Glomerular visceral epithelial cell (primary cell): ENCODE results near the gene LAMB2.

Source experiments
- DNase-seq: peaks from one replicate; pipeline ENCODE4 v3.0.0-alpha.2; 2016; ENCODE audit errors: extremely low spot score

LAMB2 gene

DNA sequence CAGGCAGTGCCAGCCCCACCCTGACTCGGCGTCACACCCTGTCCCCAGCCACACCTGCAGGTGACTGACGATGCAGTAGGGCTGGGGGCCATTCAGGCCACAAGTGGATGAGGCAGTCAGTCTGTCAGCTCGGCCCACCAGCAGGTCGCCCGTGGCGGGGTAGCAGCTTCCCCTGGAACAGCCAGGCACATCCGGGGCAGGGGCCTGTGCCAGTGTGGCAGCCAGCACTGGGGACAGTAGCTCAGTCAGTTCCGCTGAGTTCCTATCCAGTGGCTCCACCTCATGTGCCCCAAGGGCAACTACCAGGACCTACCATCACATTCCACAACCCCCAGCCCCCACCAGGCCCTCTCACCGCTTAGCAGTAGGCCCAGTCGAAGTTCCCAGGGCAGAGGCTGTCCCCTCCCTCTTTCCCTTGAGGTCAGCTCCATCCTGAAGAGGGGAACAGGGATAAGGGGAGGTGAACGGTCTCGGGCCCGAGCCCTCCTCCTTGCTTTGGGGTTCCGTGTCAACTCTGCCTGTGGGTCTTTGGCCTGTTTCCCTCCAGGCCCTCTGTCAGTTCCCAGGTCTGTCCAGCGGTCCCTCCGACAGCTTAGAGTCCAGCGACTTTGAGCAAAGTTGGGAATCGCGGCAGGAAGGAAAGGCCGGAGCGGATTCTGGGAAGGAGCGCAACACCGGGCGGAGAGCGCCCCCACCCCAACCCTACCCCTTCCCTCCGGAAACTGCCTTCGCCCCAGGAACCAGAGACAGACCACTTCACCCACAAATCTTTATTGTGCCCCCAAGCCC, at the start of gene LAMB2:
Gene LAMB2 (minus strand): TSS at position 614 of the 789 bp plus-strand sequence. CDS start 183 bp downstream, at position 431.
- peak; percentile 68 for DNase-seq

DNA sequence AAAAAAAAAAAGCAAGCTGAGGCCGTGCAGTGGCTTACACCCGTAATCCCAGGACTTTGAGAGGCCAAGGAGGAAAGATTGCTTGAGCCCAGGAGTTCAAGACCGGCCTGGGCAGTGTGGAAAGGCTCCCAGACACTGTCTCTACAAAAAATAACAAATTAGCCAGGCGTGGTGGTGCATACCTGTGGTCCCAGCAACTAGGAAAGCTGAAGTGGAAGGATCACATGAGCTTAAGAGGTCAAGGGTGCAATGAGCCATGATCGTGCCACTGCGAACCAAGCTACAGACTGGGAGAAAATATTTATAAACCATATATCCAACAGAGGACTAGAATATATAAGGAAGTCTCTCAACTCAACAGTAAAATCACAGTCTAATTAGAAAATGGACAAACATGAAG, 48.5 kb upstream of the LAMB2 start:
- no peak for DNase-seq

DNA sequence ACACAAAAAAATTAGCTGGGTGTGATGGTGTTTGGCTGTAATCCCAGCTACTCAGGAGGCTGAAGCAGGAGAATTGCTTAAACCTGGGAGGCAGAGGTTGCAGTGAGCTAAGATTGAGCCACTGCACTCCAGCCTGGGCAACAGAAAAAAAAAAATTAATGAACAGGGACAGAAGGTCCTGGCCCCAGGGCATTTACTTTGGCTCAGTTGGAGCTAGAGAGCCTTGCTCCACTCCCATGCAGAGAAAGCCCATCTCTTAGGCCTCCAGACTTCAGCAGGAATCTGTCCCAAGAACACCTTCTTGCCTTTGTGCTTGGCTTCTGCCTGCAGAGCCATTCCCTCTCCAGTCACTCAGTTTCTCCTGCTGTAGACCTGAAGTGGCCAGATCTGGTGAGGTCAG, 47.3 kb upstream of the LAMB2 start:
- no peak for DNase-seq

DNA sequence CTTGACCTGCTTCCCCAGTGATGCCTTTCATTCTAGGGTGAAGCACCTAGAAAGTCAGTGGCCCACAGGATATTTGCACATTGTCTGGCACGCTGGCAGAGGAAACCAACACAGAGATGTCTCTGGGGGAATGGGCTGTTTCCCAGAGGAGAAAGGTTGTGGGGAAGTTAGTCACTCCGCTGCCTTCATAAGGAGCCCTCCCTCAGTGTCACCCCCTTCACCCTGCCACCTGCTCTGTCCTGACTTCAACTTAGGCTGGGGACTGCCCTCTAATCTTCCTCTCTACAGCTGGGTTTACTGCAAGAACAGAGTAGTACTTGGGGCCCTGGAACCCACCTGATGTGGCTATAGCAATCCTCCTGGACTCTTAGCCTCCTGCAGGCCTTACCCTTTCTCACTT, 44.2 kb upstream of the LAMB2 start:
- no peak for DNase-seq

DNA sequence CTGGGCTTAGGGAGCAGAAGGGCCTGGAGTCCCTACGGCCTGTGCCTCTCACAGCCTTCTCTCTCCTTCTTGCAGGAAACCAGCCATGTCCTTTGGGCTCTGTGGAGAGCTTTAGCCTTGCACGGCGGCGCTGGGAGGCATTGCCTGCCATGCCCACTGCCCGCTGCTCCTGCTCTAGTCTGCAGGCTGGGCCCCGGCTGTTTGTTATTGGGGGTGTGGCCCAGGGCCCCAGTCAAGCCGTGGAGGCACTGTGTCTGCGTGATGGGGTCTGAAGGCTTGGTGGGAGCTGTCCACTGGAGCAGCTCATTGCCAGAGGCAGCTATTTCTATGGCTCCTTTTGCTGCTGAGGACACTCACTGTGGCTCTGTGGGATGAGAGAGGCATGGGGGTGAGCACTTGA, 42.7 kb upstream of the LAMB2 start:
- no peak for DNase-seq

DNA sequence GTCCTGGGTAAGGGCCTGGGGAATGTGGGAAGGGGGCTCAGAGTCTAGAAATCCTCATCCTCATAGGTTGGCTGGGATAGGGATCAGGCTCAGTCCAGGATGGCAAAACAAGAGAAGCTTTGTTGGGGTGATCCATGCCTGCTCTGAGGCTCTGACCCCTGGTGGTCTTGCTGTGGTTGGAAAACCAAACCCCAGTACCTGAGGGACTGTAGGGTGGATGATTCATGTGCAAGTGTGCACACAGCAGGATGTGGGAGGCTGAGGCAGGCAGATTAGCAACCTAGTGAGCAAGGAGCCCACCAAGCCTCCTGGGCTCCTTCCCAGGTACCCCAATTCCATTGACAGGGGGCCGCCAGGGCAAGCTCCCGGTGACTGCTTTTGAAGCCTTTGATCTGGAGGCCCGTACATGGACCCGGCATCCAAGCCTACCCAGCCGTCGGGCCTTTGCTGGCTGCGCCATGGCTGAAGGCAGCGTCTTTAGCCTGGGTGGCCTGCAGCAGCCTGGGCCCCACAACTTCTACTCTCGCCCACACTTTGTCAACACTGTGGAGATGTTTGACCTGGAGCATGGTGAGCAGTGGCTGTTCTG, 41.6 kb upstream of the LAMB2 start:
- no peak for DNase-seq

DNA sequence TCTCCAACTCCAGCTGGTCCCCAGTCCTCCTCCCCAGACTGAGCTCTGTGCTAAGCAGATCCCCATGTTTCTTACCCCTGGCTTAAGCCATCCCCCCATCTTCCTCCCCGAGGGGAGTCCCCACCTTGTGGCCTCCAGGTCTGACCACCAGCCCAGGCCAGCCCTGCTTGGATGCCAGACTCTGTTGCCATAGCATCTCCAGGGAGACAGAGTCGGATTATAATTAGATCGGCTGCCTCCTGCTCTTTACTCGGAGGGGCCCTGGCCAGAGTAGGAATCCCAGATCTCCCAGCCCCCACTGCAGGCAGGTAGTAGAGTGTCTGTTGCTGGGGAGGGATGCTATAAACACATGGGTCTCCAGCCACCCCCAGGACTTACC, 40.9 kb upstream of the LAMB2 start:
- no peak for DNase-seq

DNA sequence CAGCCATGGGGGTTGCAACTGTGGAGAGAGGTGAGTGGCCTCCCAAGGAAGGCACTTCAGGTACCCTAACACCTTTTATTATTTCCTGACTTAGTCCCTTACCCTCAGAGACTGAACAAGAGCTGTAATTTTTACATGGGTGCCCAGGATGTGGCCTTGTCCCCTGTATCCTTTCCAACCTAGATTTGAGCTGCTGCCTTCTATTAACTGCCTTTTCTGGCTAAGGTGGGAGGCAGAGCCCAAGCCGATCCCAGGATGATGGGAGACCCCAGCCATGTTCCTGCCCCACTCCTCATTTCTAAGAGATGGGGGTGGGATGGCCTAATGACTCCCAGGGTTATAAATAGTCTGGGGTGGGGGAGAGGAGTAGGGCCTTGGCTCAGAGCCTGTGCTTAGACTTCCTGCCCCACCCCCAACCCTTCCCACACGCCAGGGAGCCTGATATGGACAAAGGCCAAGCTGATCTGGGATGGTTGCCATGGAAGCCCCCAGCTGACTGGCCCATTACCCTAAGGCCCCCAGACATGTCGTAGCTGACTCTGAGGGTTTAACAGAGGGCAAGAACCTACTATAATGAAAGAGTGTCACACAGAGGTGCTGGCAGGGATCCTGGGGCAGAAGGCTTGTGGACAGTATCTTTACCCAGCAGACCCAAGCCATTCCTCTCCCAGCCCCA, 40.4 kb upstream of the LAMB2 start:
- DNase-seq = peak; percentile 39

DNA sequence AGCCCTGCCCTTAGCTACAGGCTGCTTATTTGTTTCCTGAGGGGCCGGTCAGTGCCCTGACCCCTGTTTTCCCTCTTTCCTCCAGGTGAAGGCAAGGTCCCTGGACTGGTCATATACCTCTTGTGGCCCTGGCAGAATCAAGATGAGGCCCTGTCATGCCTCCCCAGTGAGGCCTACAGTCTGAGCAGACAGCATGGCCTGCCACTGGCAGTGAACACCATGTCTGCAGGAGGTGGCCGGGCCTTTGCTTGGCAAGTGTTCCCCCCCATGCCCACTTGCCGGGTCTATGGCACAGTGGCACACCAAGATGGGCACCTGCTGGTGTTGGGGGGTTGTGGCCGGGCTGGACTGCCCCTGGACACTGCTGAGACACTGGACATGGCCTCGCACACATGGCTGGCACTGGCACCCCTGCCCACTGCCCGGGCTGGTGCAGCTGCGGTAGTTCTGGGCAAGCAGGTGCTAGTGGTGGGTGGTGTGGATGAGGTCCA, 39.7 kb upstream of the LAMB2 start:
- DNase-seq = no peak

DNA sequence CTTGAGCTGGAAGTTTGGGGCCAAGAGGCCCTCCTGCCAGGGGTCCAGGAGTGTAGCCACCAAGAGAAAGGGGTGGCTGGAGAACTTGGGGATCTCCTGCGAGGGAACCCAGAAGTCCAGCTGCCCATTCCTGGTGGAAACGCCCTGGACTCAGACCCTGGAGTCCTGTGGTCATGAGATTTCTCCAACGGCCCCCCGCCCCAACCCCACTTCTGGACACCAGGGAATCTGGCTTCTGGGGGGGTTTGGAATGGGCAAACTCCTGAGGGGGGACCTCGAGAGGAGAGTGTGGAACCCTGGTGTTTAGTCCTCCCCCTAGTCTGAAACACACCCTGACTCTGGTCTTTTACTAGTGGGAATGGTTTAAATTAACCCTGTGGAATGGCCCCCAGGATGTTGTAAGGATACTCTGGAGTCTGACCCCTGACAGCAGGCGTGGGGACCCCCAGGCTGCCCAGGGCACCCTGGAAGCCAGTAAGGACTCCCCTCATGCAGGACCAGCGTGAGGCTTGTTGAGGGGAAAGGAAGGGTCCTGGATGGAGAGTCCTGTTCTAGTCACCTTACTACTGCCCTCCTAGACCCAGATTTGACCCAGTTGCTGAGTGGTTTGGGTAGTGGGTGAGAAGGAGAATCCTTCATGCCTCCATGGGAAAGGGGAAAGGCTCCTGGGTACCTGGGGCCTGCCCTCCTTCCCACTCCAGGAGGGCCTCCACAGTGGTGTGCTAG, 39.1 kb upstream of the LAMB2 start:
- DNase-seq = no peak

DNA sequence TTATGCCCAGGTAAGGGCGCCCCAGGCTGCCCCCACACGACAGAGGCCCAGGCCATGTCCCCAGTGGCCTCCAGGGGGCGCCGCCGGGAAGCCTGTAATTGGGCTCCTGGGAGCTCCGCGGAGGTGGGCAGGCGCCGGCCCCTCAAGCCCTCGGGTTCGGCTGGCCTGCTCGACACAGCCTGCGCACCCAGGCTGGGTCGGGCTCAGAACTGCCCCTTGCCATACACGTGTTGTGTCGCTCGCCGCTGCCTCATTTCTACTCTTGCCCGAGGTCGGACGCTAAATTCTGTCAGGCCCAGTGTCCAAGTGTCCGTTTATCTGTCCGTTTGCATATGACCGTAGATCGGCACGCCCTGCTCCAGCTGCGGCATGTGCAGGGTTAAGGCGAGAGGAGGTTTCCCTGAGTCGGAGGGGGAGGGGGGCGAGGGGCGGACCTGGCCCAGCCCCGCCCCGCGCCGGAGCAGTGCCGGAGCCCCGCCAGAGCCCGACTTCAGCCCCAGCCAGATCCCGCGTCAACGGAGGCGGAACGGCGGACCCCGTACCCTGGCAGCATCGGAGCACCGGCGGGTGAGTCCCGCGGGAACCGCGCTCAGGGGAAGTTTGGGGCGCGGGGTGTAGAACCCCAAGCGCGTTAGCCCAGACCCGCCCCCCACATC, 38.4 kb upstream of the LAMB2 start, which contains the start of gene KLHDC8B:
Gene KLHDC8B (plus strand): TSS at position 480 of the 656 bp plus-strand sequence. CDS start 1,172 bp downstream, outside the sequence.
- peak; percentile 85 for DNase-seq

DNA sequence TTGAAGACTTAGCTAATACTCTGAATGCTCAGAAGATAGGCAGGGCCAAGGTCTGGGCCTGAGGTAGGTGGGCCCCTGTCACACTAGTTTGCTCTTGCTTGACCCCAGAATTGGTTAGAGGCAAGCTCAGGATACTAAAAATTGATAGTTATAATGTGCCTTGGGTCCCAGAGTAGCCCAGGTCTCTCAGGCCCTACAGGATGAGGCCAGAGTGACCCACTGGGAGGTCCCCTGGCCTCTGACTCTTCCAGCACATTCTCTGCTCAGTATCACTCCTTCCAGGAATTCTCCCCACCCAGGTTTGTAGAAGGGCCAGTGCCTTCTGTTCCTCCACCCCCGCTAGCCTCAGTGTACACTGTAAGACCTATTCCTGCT, 37.9 kb upstream of the LAMB2 start:
- no peak for DNase-seq

DNA sequence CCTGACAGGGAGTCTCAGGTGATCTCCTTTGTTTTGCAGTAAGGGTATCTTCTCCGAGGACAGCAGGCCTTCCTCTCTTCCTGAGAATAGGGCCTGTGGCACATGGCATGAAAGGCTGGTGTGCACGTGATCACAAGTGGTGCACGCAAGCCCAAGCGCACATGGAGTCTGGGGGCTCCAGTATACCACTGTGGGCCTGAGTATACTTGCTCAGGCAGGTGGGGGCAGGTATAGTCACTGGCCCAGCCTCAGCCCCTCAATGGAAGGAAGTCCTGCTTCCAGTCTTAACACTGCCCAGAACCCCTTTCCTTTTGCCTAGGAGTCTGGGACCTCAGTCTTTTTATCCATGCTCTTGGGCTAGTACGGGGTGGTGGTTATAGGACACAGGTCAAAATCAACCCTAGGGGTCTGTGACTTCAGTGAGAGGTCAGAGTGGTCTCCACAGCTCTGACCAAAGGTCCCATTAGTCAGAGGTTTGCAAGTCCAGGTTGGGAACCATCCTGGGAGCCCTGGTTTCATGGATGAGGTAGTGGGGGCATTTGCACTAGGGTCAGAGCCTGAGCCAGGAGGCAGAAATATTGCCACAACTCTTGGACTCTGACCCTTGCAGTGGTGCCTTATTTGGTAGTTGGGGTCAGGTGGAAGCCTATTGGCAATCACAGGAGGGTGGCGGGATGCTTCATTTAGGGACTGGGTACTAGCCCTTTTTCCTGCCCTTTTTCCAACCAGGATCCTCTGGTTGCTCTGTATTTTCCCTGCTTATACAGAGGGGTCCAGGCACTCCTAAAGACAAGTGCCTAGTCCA, 34.1 kb upstream of the LAMB2 start:
- DNase-seq = no peak

DNA sequence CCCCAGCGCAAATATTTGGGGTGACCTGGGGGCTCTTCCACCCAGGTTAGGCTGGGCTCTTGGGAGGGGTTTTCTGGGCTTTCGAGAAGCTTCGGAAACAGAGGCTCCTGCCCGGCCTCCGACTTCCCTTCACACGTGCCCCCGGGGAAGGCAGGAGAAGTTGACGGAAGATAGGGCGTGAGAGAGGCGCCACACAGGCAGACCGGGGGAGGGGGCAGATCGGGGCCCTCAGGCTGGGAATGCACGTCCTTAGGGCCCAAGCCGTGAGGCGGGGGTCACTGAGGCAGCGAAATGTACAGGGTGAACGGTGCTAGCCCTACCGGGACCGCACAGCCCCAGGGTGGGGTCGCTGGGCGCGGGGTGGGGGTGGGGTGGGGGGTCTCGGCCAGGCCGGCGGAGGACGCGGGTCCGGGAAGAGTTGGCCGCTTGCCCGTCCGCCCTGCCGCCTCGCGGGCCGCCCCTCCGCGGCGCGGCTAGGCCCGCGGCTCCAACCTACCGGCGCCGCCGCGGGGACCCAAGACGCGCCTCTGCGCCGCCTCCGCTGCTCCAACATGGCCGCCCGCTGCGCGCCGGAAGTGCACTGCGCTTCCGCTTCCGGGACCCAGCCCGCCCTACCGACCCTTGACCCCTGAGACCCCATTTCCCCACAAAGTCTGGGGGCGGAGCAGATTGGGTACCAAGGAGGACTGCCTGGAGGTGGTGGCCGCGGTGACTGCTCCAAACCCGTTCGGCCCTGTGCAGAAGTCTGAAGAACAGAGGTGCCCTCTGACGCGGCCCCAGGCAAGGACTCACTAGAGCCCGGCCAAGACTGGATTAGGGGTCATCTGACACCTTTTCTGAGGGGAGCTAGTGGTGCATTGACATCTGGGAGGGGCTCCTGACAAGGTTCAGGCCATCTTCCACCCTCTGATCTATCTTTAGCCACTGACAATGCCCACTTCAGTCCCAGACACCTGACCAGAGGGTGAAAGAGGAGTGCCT, 33.2 kb upstream of the LAMB2 start, which contains the start of gene CCDC71:
Gene CCDC71 (minus strand): TSS at position 561 of the 981 bp plus-strand sequence. CDS start 2,123 bp downstream, outside the sequence.
- DNase-seq = peak; percentile 61

DNA sequence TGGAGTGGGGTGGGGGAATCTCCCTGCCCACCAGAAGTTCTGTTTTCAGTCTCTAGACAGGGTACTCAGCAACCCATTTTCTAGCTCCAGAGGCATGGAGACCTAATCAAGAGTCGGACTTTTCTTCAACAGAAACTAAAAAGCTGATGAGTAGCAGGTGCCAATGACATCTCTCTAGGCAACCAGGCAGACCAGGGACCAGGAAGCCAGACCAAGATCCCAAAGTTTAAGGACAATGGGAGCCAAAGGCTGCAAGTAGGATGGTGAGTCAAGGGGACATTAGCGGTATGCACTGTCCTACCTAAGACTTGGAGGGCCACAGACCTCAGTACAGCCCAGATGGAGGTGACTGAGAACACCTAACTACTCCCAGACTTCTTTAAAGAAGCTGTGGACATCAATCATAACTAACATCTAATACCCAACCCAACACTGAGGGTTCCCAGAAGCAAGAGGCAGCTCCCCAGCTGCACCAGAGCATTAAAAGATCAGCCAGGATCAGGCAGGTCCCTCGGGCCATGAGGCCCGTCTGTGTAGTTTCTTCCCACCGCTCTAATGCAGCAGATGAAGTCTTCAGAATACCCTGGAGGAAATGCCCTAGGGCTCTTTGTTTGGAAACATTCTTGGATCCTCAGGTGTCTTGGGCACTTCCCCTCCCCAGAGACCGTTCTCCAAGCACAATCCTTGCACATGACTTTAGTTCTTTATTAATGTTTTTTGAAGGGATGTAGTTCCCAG, 32.3 kb upstream of the LAMB2 start:
- no peak for DNase-seq

DNA sequence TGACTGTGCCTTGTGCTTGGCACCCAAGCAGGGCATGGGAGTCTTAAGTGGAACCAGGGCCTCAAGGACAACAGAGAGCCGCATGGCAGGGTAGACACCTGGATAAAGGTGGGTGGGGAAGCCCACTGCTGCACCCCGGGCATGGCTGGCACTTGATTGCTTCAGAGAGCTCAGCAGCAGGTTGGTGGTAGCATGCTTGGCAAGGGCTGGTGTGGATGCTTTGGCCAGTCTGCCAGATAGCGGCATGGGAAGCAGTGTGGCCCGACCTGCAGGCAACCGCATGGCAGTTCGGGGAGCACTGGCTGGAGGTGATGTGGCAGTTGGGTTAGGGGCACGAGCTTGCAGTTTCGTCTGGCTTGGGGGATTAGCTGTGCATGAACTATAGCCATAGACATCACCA, 30.8 kb upstream of the LAMB2 start:
- DNase-seq = no peak

DNA sequence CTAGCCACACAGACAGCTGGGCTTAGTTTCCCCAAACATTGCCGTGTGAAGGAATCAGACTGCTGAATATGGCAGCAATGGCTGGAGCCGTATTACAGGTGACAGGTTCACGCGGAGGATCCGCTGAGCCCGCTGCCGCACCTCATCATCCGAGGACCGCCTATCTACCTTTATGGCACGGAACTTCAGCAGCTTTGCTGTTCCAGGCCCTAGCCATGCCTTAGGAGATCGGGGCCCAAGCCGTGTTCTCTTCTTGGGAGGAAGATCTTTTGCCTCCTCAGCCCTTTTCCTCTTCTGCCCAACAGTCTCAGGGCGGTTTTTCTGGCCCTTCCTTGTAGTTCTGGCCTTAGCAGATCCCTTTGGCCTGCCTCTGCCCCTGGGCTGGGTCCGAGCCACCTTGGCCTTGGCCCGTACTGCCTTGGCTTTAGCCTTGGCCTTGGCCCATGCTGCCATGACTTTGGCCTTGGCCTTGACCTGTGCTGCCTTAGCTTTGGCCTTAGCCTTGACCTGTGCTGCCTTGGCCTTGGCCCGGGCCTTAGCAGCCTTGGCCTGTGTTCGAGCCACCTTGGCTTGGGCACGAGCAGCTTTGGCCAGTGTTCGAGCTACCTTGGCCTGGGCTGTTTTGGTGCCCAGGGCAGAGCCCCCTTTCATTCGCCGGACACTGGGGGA, 30.0 kb upstream of the LAMB2 start:
- DNase-seq = no peak
